K562 (cell line): ENCODE results near the gene HLCS. TPM values are rescaled to one million over a fixed set of nuclear protein-coding genes. Genes with fewer than 3 reads are reported as not detected.

Source experiments
- ATAC-seq: fragments of 200-7000 bp; cut with Tn5 transposase; 3 replicates; pipeline ENCODE4 v1.9.1; 2020; ENCODE audit warnings: moderate library complexity
- BruUV-seq: library from RNA; stranded (reverse); fragments of 400-500 nt; replicated peaks from 2 replicates; lab custom pipeline; 2021; lab: Mats Ljungman, UMichigan
- CTCF ChIA-PET: fragments of 300-600 bp; formaldehyde crosslinking; extraction: SDS; loops from one replicate; lab custom pipeline; 2021; ENCODE audit warnings: low intra/inter-chr PET ratio; lab: Yijun Ruan, JAX
- POLR2A ChIA-PET: fragments of 300-600, 350-650 bp; sonication (Branson Sonifier 250); formaldehyde crosslinking; extraction: SDS; loops from one replicate; lab custom pipeline; 2021; ENCODE audit warnings: antibody characterized with exemption, inconsistent platforms; lab: Yijun Ruan, JAX
- DNase-seq, 4 experiments: peaks; one replicate each; pipeline versions ENCODE4 v3.0.0 to v3.0.0-alpha.2; 2011 to 2018; ENCODE audit warnings: low spot score in 3 of 4, mixed read lengths in 3 of 4; ENCODE audit errors: extremely low read depth in 1 of 4
- FAIRE-seq: peaks from 2 replicates; lab custom pipeline; 2011; peaks lifted over from hg19 to GRCh38; lab: Jason Lieb, UNC
- H2AFZ ChIP-seq: 2 replicates; pipeline ENCODE4 v1.6.0; 2011; ENCODE audit warnings: low read depth, low read length, control low read depth, inconsistent platforms
- H3K27ac ChIP-seq: fragments of 200-600 bp; 3 replicates; pipeline ENCODE4 v1.8.0; 2011; ENCODE audit warnings: low read depth, mild to moderate bottlenecking, control low read depth, inconsistent platforms, low read length, moderate library complexity, mixed read lengths; ENCODE audit errors: extremely low read depth
- H3K27me3 ChIP-seq, 2 experiments: fragments of 300-600 bp in 1 of 2; 2 replicates in 1 of 2; 3 replicates in 1 of 2; pipeline versions ENCODE4 v1.6.0 to v1.8.0; 2011; ENCODE audit warnings: inconsistent platforms in 2 of 2, low read length in 2 of 2, mild to moderate bottlenecking in 1 of 2, mixed read lengths in 1 of 2, moderate library complexity in 1 of 2; ENCODE audit not compliant: control insufficient read depth in 2 of 2, insufficient read depth in 2 of 2
- H3K36me3 ChIP-seq: fragments of 300-600 bp; 3 replicates; pipeline ENCODE4 v1.8.0; 2011; ENCODE audit warnings: mild to moderate bottlenecking, low read length, inconsistent platforms; ENCODE audit not compliant: control insufficient read depth, insufficient read depth
- H3K4me1 ChIP-seq, 2 experiments: fragments of 200-600 bp in 1 of 2; replicated peaks in 1 of 2; 2 replicates in 1 of 2; 3 replicates in 1 of 2; pipeline versions ENCODE4 v1.5.1 to v1.8.0; 2011; ENCODE audit warnings: inconsistent platforms in 2 of 2, low read length in 2 of 2, mild to moderate bottlenecking in 1 of 2, mixed read lengths in 1 of 2, moderate library complexity in 1 of 2; ENCODE audit not compliant: control insufficient read depth in 2 of 2, insufficient read depth in 2 of 2
- H3K4me2 ChIP-seq: 2 replicates; pipeline ENCODE4 v1.6.1; 2011; ENCODE audit warnings: low read length, control low read depth, inconsistent platforms, mixed read lengths; ENCODE audit not compliant: insufficient read depth
- H3K4me3 ChIP-seq: fragments of 200-600 bp; sonication (generic), shearing (Covaris generic); 2 replicates; pipeline ENCODE4 v1.5.1; 2016; ENCODE audit warnings: control low read depth, inconsistent platforms
- H3K79me2 ChIP-seq: fragments of 200-600 bp; 3 replicates; pipeline ENCODE4 v1.8.0; 2011; ENCODE audit warnings: low read length, inconsistent platforms; ENCODE audit not compliant: control insufficient read depth, insufficient read depth
- H3K9ac ChIP-seq, 2 experiments: 2 replicates each; pipeline versions ENCODE4 v1.6.0 to v1.6.1; 2011; ENCODE audit warnings: low read depth in 2 of 2, low read length in 2 of 2, control low read depth in 1 of 2, inconsistent platforms in 1 of 2, mild to moderate bottlenecking in 1 of 2, mixed read lengths in 1 of 2; ENCODE audit not compliant: insufficient read depth in 1 of 2
- H3K9me1 ChIP-seq: one replicate; pipeline ENCODE4 v1.6.0; 2011; ENCODE audit warnings: inconsistent platforms, mild to moderate bottlenecking, low read length, moderate library complexity; ENCODE audit not compliant: control insufficient read depth, insufficient read depth
- H3K9me3 ChIP-seq: replicated peaks from 2 replicates; pipeline ENCODE4 v1.5.1; 2011; ENCODE audit warnings: low read depth, low read length, inconsistent platforms; ENCODE audit not compliant: control insufficient read depth, insufficient read depth
- H4K20me1 ChIP-seq: replicated peaks from 2 replicates; pipeline ENCODE4 v1.6.1; 2011; ENCODE audit warnings: low read length, inconsistent platforms, mixed read lengths; ENCODE audit not compliant: control insufficient read depth, insufficient read depth
- BCL6 ChIP-seq: fragments of 250-450 bp; sonication (Bioruptor Pico); IDR thresholded peaks from 2 replicates; pipeline ENCODE4 v1.4.0; 2020
- HCFC1 ChIP-seq: IDR thresholded peaks from 2 replicates; pipeline ENCODE4 v1.6.1; 2012; ENCODE audit warnings: low read depth, low read length, improper control_type of control experiment
- KDM2B ChIP-seq: fragments of 250-450 bp; sonication (Bioruptor Pico); IDR thresholded peaks from 2 replicates; pipeline ENCODE4 v1.8.0; 2021; ENCODE audit warnings: mild to moderate bottlenecking, moderate library complexity
- MAX ChIP-seq: sonication (generic); formaldehyde crosslinking; IDR thresholded peaks from 2 replicates; pipeline ENCODE4 v1.9.0; 2022; ENCODE audit warnings: mild to moderate bottlenecking, missing genetic modification reagents
- MEF2A ChIP-seq: IDR thresholded peaks from 2 replicates; pipeline ENCODE4 v1.6.1; 2011; ENCODE audit warnings: low read depth, mild to moderate bottlenecking, low read length, moderate library complexity; ENCODE audit not compliant: control insufficient read depth
- MTA1 ChIP-seq: fragments of 450-650 bp; IDR thresholded peaks from 2 replicates; pipeline ENCODE4 v1.6.1; 2017; ENCODE audit warnings: borderline replicate concordance
- NCOA2 ChIP-seq, 2 experiments: fragments of 450-650 bp; IDR thresholded peaks; 2 replicates each; pipeline ENCODE4 v1.6.1; 2018; ENCODE audit warnings: mild to moderate bottlenecking in 2 of 2, moderate library complexity in 1 of 2; ENCODE audit not compliant: partially characterized antibody in 2 of 2
- ZBTB43 ChIP-seq: sonication (generic); formaldehyde crosslinking; IDR thresholded peaks from 2 replicates; pipeline ENCODE4 v1.8.0; 2023; ENCODE audit warnings: mild to moderate bottlenecking, missing genetic modification reagents
- ZNF232 ChIP-seq: sonication (generic); formaldehyde crosslinking; IDR thresholded peaks from 2 replicates; pipeline ENCODE4 v1.8.0; 2022; ENCODE audit warnings: mild to moderate bottlenecking, missing genetic modification reagents
- ZNF282 ChIP-seq: sonication (generic); formaldehyde crosslinking; IDR thresholded peaks from 2 replicates; pipeline ENCODE4 v1.8.1; 2023; ENCODE audit warnings: missing genetic modification reagents
- WGBS: fragments of 100-300 bp; shearing (Covaris generic); methylation state at CpG from one replicate; pipeline ENCODE4 v1.1.6; 2016; ENCODE audit warnings: low coverage, mixed read lengths; ENCODE audit not compliant: insufficient coverage; ENCODE audit errors: missing lambda C conversion rate; 5-methylcytosine and 5-hydroxymethylcytosine counted together
- in situ Hi-C: fragments of 300-500 bp; cut with MboI; formaldehyde crosslinking; loops from 4 replicates; pipeline ENCODE4 v1.15.0; 2018; ENCODE audit warnings: inconsistent platforms, mixed read lengths
- intact Hi-C: fragments of 100-400 bp; cut with micrococcal nuclease; formaldehyde crosslinking; loops from 2 replicates; pipeline ENCODE4 v1.14.2; 2022
- polyA plus RNA-seq, 8 experiments: library from polyadenylated mRNA; depleted of rRNA in 4 of 8; stranded (reverse) in 5 of 8; unstranded in 3 of 8; fragments of >200 nt; fragmentation: Nextera tagmentation in 2 of 8; fragmentation: Illumina TruSeq in 1 of 8; extraction: Ambion mirVana in 2 of 8; extraction: Trizol in 1 of 8; gene quantifications; 2 replicates each; pipeline versions ENCODE4 v1.2.1 to v1.2.3, GENCODE V29; 2011 to 2014; ENCODE audit warnings: inconsistent platforms in 1 of 8, missing spikeins in 1 of 8
- total RNA-seq, 7 experiments: library from RNA; depleted of rRNA in 6 of 7; stranded (reverse); fragments of >200 nt in 6 of 7; fragmentation: Illumina TruSeq in 2 of 7; extraction: Trizol in 2 of 7; gene quantifications; 2 replicates each; pipeline versions ENCODE4 v1.2.1 to v1.2.3, GENCODE V29; 2011 to 2021; ENCODE audit warnings: low replicate concordance in 1 of 7
- TF ChIP-seq, protein P1 (sequence below): fragments of 450-650 bp; conservative IDR thresholded peaks from 2 replicates; pipeline ENCODE4 v1.6.1; 2016; ENCODE audit warnings: missing genetic modification characterization, low read depth, mild to moderate bottlenecking, control low read depth, missing compliant biosample characterization
- TF ChIP-seq, protein P2 (sequence below): sonication (generic); formaldehyde crosslinking; IDR thresholded peaks from 2 replicates; pipeline ENCODE4 v1.8.1; 2023; ENCODE audit warnings: missing genetic modification reagents, mild to moderate bottlenecking, borderline replicate concordance

The HLCS gene
- total and polyA plus RNA-seq, 9 of the 15 experiments (the other 6 are each of a cell fraction or from before 2014, with no cell fraction given) = 3.0 to 21.5 (median 17.1) TPM

DNA sequence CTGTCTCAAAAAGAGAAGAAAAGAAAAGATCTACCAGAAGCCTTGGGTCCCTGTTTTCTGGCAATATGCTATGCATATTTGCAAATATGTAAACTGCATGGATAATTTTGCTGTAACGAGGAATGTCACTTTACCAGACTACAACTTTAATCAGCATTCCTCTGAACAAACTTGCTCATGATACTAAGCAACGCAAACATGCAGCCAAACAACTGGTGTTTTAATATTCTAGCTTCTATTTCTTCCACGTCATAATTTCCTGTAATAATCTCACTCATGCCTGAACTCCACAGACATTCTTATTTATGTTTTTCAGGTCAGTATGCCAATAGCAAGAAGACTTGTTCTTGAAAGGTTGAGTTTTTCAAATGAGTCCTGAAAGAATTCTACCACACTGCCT is 153.4 kb downstream of the HLCS start:
- BruUV-seq = no TSS peak
- no peaks in the 10 kb centered on the region for H3K36me3 ChIP-seq
- ATAC-seq = no peak
- ChIA-PET POLR2A (interaction anchor here (0.7 to 1.6 kb wide), 2 partner anchors 18 to 520 kb away, joined by 3 to 5 read pairs; no protein-coding TSS in a partner anchor), CTCF (no interaction called here)
- no peaks in the 10 kb centered on the region for H3K9me1 ChIP-seq
- intact Hi-C loops (no loop called here), in situ Hi-C loops (no loop called here)
- no peaks in the 10 kb centered on the region for H3K9me3 ChIP-seq
- 0 out of 2 replicates have a peak, but pooled peaks cover 6% of the 10 kb centered on the region for H4K20me1 ChIP-seq
- no peak overlapping the region for H3K4me2 ChIP-seq
- no peaks in the 10 kb centered on the region for H3K4me1 ChIP-seq
- H3K9ac ChIP-seq = no peak overlapping the region
- H2AFZ ChIP-seq = no peak overlapping the region
- no peak overlapping the region for H3K27ac ChIP-seq
- no peak for FAIRE-seq
- H3K79me2 ChIP-seq = no peaks in the 10 kb centered on the region
- 15% methylated on average over 3 of the region's 3 CpGs for WGBS
- no peak for DNase-seq
- no peaks in the 10 kb centered on the region for H3K27me3 ChIP-seq
- H3K4me3 ChIP-seq = no peak overlapping the region
- no peak for TF ChIP-seq NCOA2 (IDR thresholded peaks at IDR 0.05; ENCODE audit: partially characterized antibody in 2 of 2)
- TF ChIP-seq, protein P1, sequence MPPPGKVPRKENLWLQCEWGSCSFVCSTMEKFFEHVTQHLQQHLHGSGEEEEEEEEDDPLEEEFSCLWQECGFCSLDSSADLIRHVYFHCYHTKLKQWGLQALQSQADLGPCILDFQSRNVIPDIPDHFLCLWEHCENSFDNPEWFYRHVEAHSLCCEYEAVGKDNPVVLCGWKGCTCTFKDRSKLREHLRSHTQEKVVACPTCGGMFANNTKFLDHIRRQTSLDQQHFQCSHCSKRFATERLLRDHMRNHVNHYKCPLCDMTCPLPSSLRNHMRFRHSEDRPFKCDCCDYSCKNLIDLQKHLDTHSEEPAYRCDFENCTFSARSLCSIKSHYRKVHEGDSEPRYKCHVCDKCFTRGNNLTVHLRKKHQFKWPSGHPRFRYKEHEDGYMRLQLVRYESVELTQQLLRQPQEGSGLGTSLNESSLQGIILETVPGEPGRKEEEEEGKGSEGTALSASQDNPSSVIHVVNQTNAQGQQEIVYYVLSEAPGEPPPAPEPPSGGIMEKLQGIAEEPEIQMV (tag) = no peak
- TF ChIP-seq BCL6 (CRISPR knock-in tag) = no peak
- TF ChIP-seq MEF2A = no peak
- no peak for TF ChIP-seq KDM2B
- TF ChIP-seq MTA1 = no peak
- TF ChIP-seq MAX (CRISPR knock-in tag) = no peak
- TF ChIP-seq ZBTB43 (CRISPR knock-in tag) = no peak
- TF ChIP-seq HCFC1 = no peak
- TF ChIP-seq ZNF282 (CRISPR knock-in tag) = no peak
- TF ChIP-seq ZNF232 (CRISPR knock-in tag) = no peak
- TF ChIP-seq, protein P2, sequence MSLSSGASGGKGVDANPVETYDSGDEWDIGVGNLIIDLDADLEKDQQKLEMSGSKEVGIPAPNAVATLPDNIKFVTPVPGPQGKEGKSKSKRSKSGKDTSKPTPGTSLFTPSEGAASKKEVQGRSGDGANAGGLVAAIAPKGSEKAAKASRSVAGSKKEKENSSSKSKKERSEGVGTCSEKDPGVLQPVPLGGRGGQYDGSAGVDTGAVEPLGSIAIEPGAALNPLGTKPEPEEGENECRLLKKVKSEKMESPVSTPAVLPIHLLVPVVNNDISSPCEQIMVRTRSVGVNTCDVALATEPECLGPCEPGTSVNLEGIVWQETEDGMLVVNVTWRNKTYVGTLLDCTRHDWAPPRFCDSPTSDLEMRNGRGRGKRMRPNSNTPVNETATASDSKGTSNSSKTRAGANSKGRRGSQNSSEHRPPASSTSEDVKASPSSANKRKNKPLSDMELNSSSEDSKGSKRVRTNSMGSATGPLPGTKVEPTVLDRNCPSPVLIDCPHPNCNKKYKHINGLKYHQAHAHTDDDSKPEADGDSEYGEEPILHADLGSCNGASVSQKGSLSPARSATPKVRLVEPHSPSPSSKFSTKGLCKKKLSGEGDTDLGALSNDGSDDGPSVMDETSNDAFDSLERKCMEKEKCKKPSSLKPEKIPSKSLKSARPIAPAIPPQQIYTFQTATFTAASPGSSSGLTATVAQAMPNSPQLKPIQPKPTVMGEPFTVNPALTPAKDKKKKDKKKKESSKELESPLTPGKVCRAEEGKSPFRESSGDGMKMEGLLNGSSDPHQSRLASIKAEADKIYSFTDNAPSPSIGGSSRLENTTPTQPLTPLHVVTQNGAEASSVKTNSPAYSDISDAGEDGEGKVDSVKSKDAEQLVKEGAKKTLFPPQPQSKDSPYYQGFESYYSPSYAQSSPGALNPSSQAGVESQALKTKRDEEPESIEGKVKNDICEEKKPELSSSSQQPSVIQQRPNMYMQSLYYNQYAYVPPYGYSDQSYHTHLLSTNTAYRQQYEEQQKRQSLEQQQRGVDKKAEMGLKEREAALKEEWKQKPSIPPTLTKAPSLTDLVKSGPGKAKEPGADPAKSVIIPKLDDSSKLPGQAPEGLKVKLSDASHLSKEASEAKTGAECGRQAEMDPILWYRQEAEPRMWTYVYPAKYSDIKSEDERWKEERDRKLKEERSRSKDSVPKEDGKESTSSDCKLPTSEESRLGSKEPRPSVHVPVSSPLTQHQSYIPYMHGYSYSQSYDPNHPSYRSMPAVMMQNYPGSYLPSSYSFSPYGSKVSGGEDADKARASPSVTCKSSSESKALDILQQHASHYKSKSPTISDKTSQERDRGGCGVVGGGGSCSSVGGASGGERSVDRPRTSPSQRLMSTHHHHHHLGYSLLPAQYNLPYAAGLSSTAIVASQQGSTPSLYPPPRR (CRISPR knock-in tag) = no peak
